AG04450 (cell line): ENCODE data around the gene TMF1. TPM values are rescaled to one million over a fixed set of nuclear protein-coding genes. Genes with fewer than 3 reads are reported as not detected.

ENCODE experiments used
- CTCF ChIA-PET: fragments of 300-600, 350-600 bp; formaldehyde crosslinking; extraction: SDS; loops from one replicate; lab custom pipeline; 2022; ENCODE audit warnings: antibody characterized with exemption, inconsistent platforms; lab: Charles Lee
- POLR2A ChIA-PET: fragments of 350-600 bp; formaldehyde crosslinking; extraction: SDS; loops from one replicate; lab custom pipeline; 2021; ENCODE audit warnings: antibody characterized with exemption, inconsistent platforms; lab: Yijun Ruan, JAX
- DNase-seq: peaks from one replicate; pipeline ENCODE4 v3.0.0-alpha.2; 2011; ENCODE audit warnings: low read depth, low spot score
- H3K27ac ChIP-seq: one replicate; pipeline ENCODE4 v1.5.1; 2012; ENCODE audit warnings: low read depth, low read length, control low read depth
- H3K27me3 ChIP-seq: one replicate; pipeline ENCODE4 v1.6.0; 2012; ENCODE audit warnings: low read length; ENCODE audit not compliant: control insufficient read depth, insufficient read depth
- H3K4me3 ChIP-seq: 2 replicates; pipeline ENCODE4 v1.5.1; 2011; ENCODE audit warnings: mild to moderate bottlenecking, low read depth, low read length, control low read depth
- H3K9me3 ChIP-seq: 2 replicates; pipeline ENCODE4 v1.5.1; 2012; ENCODE audit warnings: low read length; ENCODE audit not compliant: control insufficient read depth, insufficient read depth
- CTCF ChIP-seq: IDR thresholded peaks from 2 replicates; pipeline ENCODE4 v1.5.1; 2011; ENCODE audit warnings: low read depth, low read length, control low read depth, inconsistent platforms
- polyA plus RNA-seq: library from polyadenylated mRNA; depleted of rRNA; stranded (reverse); fragments of >200 nt; gene quantifications from 2 replicates; pipeline ENCODE4 v1.2.3, GENCODE V29; 2011

Gene TMF1
- polyA plus RNA-seq, 1 experiment = 21.1 TPM

- H3K4me3 ChIP-seq = no peak overlapping the region
- no peaks in the 10 kb centered on the region for H3K27me3 ChIP-seq
- CTCF ChIA-PET = interaction anchor here (0.7 to 2.7 kb wide), 2 partner anchors 25 to 576 kb away, joined by 4 to 13 read pairs; no protein-coding TSS in a partner anchor
- TF ChIP-seq CTCF = no peak
- no peaks in the 10 kb centered on the region for H3K9me3 ChIP-seq
- POLR2A ChIA-PET = no interaction called here
- no peak for DNase-seq
- no peak overlapping the region for H3K27ac ChIP-seq
Measured at GRCh38 chr3:69095636-69096035, 43.5 kb upstream of the TMF1 start.

- no peak overlapping the region for H3K4me3 ChIP-seq
- H3K27ac ChIP-seq = peak overlapping the region; percentile 42
- ChIA-PET CTCF (interaction anchor here (2.7 kb wide), 1 partner anchor 26 kb away, joined by 13 read pairs; no protein-coding TSS in a partner anchor), POLR2A (no interaction called here)
- no peaks in the 10 kb centered on the region for H3K9me3 ChIP-seq
- H3K27me3 ChIP-seq = no peaks in the 10 kb centered on the region
- DNase-seq = no peak
- TF ChIP-seq CTCF = no peak
Measured at GRCh38 chr3:69094467-69095205, 42.5 kb upstream of the TMF1 start.

- ChIA-PET POLR2A (no interaction called here), CTCF (interaction anchor here (1.0 to 1.5 kb wide), 2 partner anchors 29 to 214 kb away, joined by 3 read pairs; no protein-coding TSS in a partner anchor)
- no peak overlapping the region for H3K27ac ChIP-seq
- no peak overlapping the region for H3K4me3 ChIP-seq
- DNase-seq = no peak
- H3K27me3 ChIP-seq = no peaks in the 10 kb centered on the region
- H3K9me3 ChIP-seq = no peaks in the 10 kb centered on the region
- no peak for TF ChIP-seq CTCF
Measured at GRCh38 chr3:69092030-69092516, 39.9 kb upstream of the TMF1 start.

GRCh38 chr3:69091389-69092029 lies 39.4 kb upstream of the TMF1 start:
- POLR2A ChIA-PET = interaction anchor here (0.6 kb wide), 2 partner anchors 14 to 1630 kb away, joined by 5 to 6 read pairs; no protein-coding TSS in a partner anchor
- no peak for TF ChIP-seq CTCF
- Histone ChIP-seq H3K27ac (no peak overlapping the region), H3K27me3 (no peaks in the 10 kb centered on the region), H3K4me3 (no peak overlapping the region), H3K9me3 (no peaks in the 10 kb centered on the region)
- CTCF ChIA-PET = interaction anchor here (0.6 to 1.5 kb wide), 3 partner anchors 29 to 860 kb away, joined by 3 read pairs; no protein-coding TSS in a partner anchor
- no peak for DNase-seq
